Nucleus accumbens (tissue), 56 donors: ENCODE measurements around the gene SPEM3.

Experiments
- DNase-seq, 56 donors: peaks; one replicate each; lab custom pipeline; 2025; lab: John Stamatoyannopoulos, UW

Gene SPEM3

DNA sequence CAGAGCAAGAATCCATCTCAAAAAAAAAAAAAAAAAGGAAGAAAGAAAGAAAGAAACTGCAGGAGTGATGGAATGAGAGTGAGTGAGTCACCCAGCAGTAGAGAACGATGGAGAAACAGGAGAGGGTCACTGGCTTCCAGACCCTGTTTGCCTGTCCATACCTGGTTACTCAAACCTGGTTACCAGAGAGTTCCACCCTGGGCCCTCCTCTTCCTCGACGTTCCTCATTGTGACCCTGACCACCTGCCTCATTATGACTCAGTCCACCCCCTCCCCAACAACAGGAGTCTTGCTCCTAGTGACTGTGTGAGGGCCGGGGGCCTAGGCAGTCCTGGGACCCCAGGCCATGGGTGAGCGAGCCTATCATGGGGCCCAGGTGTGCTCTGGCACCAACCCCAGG lies at the start of gene SPEM3:
TSS of gene SPEM3 (plus strand) at position 301 of the 400 bp plus-strand sequence. CDS start at position 347, 46 bp downstream.
- DNase-seq = no peak

DNA sequence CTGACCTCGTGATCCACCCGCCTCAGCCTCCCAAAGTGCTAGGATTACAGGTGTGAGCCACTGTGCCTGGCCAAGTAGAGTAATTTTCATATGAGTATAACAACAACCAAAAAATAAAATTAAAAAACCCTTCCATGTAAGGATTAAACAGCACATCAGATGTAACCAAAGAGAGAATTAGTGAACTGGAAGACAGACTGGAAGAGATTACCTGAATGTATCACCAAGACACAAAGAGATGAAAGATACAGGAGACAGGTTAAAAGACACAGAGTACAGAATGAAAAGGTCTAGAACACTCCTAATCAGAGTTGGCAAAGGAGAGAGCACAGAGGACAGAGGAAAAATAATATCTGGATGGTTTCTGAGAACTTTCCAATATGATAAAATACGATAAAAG lies 49.5 kb upstream of the SPEM3 start:
- no peak for DNase-seq

DNA sequence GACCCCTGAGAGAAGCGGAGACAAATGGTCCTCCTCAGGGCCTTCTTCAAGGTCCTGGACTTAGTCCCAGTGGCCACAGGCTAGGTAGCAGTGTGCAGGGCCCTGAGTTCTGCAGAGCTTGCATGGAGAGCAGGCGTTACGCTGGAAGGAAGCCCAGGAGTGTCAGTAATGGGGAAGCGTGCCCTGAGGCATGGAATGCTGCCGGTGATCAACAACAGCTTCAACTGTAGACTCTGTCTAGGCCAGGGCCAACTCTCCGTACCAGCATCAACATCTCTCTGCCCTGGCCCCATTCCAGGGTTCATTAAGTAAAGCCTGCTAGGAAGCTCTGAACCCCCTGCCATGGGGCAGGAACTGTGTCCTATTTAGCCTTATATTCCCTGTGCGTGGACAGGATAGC lies 48.3 kb upstream of the SPEM3 start:
- peak in 7 of 56 donors; percentile 5 to 33 (median 9) for DNase-seq

DNA sequence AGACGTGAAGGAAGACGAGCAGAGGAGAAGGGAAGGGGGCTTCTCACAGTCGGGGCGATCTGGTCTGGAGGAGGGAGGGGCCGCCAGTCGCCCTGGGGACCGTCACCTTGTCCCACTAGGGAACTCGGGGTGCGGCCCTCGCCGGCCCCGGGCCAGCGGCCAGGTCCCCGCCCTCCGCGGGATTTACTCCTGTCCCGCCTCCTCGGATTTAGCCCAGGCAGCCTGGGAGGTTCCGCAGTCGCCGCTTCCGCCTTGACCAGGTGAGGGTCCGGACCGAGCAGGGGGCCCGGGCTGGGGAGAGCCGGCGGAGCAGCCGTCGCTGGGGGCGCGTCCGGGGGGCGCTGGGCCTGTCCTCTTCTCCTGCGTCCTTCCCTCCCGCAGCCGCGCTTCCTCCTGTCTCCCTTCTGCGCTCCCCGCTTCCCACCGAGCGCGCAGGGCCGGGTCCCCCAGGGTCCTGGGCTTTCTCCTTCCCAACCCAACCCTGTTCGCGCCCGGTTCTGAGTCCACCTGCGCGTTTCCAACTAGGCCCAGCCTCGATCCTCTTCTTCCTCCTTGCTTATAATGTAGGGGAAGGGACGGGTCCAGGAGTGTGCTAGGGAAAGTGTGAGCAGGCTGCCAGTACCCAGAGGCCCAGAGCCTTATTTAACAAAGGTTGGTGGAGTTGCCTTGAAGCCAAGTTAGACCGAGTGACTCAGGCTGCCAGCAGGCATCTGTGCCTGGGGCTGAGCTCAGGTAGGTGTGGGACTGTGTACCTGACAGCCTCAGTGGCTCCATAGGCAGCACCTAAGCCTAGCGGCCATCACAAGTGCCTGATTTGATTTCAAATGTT lies 47.6 kb upstream of the SPEM3 start, which contains the start of gene TNK1:
TSS of gene TNK1 (plus strand) at position 235 of the 829 bp plus-strand sequence. CDS start 1,838 bp downstream, outside the sequence.
- no peak for DNase-seq

DNA sequence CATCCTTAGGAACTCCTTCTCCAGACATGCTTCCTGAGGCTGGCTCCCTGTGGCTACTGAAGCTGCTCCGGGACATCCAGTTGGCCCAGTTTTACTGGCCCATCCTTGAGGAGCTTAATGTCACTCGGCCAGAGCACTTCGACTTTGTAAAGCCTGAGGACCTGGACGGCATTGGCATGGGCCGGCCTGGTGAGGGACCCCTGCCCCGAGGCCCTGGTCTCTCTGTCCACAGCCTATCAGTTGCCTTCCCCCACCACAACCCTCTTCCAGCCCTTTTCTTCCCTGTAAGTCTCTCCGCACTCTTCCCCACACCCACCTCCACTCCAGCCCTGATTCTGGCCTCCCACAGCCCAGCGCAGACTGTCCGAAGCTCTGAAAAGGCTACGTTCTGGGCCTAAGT lies 45.8 kb upstream of the SPEM3 start:
- DNase-seq = no peak

DNA sequence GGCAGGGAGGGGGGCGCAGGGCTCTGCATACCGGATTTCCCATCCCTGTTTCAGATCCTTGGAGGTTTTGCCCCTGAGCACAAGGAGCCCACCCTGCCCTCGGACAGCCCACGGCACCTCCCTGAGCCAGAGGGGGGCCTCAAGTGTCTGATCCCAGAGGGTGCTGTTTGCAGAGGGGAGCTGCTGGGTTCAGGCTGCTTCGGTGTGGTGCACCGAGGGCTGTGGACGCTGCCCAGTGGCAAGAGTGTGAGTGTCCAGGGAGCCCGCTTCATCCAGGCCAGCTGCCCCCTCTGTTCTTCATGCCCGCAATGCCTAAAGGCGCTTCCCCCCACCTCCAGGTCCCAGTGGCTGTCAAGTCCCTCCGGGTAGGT lies 45.3 kb upstream of the SPEM3 start:
- no peak for DNase-seq

DNA sequence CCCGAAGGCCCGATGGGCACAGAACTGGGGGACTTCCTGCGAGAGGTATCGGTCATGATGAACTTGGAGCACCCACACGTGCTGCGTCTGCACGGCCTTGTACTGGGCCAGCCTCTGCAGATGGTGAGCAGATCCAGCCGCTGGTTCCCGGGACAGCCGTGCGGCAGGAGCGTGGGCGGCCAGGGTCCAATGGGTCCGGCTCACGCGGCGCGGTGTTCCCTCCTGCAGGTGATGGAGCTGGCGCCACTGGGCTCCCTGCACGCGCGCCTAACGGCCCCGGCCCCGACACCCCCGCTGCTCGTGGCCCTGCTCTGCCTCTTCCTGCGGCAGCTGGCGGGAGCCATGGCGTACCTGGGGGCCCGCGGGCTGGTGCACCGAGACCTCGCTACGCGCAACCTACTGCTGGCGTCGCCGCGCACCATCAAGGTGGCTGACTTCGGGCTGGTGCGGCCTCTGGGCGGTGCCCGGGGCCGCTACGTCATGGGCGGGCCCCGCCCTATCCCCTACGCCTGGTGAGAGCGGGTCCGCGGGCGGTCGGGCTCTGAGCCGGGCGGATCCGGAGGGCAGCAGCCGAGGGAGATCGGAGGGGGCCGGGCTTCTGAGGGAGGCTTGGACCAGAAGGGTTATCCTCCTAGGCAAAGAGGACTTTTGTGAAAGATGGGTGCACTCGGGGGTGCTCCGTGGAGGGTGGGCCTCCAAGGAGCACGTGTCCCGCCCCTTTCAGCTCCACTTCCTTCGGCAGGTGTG lies 44.7 kb upstream of the SPEM3 start:
- DNase-seq = peak in 33 of 56 donors; percentile 6 to 83 (median 62)

DNA sequence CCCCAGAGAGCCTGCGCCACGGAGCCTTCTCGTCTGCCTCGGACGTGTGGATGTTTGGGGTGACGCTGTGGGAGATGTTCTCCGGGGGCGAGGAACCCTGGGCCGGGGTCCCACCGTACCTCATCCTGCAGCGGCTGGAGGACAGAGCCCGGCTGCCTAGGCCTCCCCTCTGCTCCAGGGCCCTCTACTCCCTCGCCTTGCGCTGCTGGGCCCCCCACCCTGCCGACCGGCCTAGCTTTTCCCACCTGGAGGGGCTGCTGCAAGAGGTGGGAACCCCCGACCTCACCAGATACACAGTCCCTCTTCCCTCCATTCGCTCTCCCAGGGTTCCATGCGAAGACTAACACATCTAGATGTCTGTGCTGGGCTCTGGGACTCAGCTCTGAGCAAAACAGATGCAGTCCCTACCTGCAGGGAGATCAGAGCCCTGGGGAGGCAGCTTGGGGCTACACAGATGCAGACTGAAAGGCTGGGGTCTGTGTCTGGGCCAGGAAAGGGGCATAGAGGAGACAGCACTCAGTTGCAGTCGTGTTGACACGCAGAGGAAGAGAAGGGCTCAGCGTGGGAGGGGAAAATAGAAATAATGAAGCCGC lies 44.1 kb upstream of the SPEM3 start:
- DNase-seq = peak in 1 of 56 donors; percentile 14

DNA sequence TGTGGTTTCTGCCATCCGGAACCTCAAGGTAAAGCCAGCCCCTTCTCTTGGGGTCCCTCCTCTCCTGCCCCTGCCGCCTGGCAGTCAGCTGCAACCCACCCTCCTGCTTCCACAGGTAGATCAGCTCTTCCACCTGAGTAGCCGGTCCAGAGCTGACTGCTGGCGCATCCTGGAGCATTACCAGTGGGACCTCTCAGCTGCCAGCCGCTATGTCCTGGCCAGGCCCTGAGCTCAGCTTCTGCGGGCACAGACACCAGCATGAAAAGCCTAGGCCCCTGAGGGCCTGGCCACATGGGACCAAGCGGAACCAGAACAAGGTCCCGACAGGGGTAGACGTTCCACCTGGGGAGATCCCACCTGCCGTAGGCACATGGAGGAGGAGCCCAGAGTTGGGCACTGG lies 39.8 kb upstream of the SPEM3 start:
- DNase-seq = no peak

DNA sequence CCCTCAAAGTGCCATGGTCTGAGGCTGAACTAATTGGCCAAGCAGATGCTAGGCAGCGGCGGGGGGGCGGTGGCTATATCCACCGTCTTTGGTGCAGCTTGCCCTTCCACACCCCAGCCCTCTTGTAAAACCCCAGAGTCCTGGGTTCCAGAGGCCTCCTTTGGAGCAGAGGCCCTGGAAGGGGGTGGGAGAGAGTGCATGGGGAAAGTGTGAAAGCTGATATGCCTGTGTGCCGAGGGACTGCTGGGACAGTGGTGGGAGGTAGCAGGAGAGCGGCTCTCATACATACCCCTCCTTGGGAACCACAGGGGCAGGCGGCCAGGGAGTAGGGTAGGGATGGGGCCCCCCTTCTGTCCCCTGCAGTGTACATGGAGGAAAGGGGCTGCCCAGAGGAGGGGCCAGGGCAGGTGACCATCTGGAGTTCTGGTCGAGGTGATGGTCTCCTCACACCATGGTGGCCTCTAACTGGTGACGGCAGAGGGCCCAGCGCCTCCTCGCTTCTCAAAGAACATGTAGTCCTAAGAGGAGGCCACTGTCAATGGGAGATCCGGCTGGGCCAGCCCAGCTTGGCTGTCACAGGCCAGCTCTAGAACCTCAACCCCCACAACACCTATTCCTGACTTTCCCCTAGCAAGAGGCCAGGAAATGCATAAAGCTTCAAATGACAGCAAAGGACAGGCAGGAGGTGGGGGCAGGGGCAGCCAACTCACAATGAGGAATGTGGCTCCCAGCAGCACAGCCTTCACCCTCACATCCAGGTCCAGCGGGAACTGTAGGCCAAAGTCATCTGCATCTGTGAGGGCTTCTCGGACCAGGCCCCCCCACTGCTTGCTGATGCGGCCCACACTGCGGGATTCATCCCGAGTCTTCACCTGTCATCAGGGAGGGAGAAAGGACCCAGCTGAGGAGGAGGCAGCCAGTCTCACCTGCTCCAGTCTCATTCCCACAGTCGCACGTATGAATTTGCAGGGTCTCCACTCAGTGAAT lies 38.4 kb upstream of the SPEM3 start:
- DNase-seq = no peak

DNA sequence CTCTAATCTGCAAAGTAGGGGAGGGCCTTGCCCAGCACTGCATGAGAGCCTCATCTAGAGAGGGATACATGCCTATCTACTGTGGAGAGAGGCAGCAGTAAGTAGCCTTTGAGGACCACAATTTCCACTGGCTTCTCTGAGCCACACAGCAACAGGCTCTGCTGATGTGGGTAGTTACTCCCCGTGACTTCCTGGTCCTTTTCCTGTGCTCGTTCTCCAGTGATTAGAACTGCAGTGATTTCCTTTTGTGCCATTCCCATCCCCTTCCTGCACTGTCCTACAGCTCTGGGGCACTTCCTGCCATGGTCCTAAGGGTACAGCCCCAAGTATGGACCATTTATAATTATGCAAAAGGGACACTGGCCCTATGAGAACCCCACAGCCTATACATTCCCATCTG lies 37.4 kb upstream of the SPEM3 start:
- no peak for DNase-seq

DNA sequence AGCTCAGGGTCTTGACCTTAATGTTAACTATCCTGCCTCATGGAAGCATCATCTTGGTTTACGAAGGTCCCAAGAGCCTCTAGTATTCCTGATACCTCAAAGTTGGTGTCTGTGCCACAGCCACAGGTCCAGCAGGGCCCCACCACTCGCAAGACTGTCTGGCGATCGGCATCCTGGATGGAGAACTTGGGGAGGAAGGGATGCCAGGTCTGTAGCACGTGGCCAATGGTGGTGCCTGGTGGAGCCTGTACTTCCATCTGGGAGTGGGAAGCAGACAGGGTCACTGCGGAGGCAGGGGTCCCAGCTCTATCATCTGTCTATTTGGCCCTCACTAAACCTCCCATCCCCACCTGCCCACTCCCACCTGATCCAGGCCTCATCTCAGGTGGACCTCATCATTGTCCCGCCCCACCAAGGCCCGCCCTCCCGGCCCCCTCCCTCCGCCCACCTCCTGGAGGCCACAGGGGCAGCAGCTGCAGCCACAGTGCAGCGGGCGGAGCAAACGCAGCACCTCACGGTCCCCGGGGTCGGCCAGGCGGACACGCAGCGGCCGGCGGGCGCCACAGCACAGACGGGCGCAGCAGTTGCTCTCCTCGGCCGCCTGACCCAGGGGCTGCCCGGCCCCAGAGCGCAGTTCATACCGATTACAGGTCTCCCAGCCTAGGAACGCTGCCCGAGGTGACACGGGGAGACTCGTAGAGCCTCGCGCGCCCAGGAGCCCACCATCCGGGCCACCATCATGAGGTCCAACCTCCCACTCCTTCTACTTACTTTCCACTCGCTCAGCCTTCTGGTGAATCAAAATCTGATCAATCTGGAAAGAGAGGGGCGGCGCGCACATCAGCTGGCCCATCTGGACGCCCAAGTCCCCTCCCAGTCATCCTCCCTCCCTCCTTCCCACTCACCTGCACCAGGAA lies 35.7 kb upstream of the SPEM3 start:
- no peak for DNase-seq

DNA sequence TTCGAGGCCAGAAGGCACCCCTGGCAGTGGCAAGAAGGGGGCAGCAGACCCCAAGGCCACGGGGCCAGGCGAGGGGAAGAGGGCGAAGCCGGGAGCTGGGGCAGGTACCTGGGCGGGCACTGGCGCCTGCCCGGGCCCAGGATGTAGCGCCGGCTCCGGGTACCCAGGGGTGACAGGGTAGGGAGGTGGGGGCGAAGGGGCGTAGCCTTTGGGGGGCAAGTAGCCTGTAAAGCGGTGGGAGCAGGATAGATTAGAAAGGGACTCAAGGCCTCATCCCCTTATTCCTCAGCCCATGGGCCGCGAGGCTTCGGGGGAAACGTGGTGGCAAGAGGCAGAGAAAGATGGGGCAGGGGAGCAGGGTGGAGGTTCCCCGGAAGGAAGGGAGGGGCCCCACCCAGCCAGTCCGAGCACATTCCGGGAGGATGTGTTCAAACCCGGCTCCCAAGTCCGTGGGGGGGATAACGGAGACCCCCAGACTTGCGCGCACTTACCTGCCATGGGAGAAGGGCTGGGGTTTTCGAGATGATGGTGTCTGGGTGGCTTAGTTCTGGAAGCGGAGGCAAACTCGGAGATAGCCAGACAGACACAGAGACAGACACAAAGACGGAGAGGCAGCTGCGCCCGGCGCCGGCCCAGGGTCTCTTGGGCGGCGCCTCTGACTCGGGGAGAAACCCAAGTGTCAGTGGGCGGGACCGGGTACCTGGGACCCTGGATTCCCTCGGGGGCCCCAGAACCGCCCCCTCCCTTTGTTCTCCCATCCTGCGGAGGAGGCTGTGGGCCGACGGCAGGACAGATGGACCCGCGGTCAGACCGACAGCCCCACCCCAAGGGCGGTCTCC lies 34.8 kb upstream of the SPEM3 start:
- DNase-seq = peak in 2 of 56 donors; percentile 49 to 85

DNA sequence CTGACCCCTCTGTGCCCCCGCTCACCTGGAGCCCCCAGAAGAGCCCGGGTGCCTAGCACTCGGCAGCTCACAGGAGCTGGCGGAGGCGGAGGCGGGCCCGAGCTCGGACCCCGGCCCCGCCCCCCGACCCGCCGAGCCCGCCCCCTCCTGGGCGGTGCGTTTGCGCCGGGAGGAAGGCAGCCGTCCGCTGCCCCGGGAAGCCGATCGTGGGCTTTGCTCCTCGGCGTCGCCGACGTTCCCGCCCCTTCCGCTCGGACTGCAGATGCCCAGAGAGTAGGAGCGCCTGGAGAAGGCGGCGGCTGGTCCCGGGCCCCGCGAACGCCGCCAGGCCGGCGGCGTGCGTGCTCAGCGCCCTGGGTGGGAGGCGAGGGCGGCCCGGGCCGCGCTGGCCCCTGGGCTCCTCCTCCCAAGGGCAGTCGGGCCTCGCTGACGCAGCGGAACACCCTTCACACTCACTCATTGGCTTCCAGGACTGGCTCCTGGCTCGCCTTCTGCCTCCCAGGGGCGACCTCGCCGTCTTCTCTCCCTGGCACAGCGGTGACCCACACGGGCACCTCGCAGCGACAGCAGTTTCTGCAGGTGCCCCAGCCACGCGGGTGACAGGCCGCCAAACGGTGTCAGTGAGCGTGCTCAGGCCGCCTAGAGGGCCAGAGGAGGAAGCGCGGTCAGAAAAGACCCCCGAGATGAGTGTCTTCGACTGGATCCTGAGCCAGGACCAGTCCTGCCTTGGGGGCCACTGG lies 34.0 kb upstream of the SPEM3 start, which contains the start of gene PLSCR3:
TSS of gene PLSCR3 (minus strand) at position 74 of the 740 bp plus-strand sequence. CDS start 415 bp downstream, outside the sequence.
- peak in 51 of 56 donors; percentile 17 to 86 (median 72) for DNase-seq

DNA sequence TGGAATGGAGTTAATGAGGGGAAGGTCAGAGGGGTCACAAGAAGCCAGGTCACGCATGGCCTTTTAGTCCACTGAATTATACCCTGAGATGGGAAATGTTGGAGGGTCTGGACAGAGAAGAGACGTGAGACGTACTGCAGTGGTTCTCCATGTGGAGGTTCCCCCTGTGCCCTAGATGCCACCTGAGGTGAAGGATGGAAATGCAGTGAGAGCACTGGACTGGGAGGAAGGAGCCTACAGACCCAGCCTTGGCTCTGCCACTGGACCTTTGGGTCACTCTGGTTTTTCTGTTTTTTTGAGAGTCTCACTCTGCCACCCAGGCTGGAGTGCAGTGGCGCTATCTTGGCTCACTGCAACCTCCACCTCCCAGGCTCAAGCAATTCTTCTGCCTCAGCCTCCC lies 32.5 kb upstream of the SPEM3 start:
- no peak for DNase-seq

DNA sequence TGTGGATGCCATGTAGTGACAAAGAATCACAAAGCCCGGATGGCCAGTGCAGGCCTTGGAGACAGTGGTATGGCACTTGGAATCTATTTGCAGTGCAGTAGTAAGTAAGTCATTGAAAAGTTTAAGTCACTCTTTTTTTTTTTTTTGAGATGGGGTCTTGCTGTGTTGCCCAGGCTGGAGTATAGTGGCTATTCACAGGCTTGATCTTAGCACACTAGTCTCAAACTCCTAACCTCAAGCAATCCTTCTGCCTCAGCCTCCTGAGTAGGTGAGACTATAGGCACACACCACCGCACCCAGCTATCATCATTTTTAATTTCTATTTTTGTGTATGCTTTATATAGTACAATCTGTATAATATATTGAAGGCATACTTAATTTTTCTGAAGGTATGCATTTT lies 30.0 kb upstream of the SPEM3 start:
- no peak for DNase-seq

DNA sequence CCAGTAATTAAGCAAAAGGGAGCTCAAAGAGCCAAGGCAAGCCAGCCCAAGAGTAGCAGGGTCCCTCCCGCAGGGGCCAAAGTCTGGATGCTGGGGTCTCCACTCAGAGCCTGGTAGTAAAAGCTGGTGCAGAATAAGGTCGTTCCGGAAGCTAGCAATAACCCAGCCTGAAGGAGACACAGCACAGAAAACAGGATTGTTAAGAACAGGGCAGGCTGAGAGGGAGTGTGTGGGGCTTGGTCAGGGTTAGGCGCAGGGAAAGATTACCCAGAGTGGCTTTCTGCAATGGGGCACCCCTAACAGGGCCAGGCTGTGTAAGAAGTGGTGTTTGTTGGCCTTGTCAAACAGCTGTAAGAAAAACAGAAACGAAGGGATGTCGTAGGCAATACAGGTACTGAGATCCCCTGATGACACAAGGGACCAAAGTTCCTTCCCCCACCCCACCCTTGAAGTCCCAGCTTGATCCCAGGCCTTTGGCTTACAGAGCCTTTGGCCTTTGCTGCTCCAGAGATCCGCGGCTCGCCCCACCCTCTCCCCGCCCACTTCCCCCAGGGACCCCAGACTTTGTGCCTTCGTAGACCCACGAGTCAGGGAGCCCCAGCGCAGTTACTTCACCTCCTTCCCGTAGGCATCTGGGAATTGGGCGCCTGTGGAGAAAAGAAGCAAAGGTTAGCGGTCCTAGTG lies 25.5 kb upstream of the SPEM3 start:
- DNase-seq = no peak
